ENCODE results near the gene SDHC.

SDHC gene

DNA sequence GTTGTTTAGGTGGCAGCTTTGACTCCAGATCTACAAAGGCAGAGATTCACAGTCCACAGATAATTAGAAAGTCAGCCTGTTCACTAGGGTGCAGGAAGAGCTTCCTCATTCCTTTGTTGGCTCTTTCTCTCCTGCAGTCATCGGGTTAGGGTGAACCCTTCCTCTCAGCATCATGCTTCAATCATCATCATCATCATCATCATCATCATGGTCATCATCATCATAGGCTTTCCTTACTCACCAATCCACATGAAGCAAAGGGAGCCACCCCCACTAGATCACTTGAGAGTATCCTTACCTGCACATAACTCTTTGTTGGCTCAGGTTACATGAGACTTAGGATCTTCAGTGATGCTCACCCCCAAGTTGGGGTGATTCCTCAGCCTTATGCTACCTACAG is 23.4 kb upstream of the SDHC start:
- no peaks in the 10 kb centered on the region for H3K9me3 ChIP-seq (ENCODE audit: control insufficient read depth, low read length)
- H3K27ac ChIP-seq (ENCODE audit: low read depth, low read length, severe bottlenecking): no peak overlapping the region
- no peaks in the 10 kb centered on the region for H3K36me3 ChIP-seq (ENCODE audit: control insufficient read depth, insufficient read depth, low read length)
- no peaks in the 10 kb centered on the region for H3K4me1 ChIP-seq (ENCODE audit: control insufficient read depth, insufficient read depth, low read length, poor library complexity, severe bottlenecking)
- 75 to 89% methylated on average over 1 of the region's 1 CpG for WGBS, 2 experiments (ENCODE audit: insufficient coverage in 2 of 2)
- H3K4me3 ChIP-seq (ENCODE audit: extremely low read depth, insufficient read depth, low read length, poor library complexity, severe bottlenecking): no peak overlapping the region

DNA sequence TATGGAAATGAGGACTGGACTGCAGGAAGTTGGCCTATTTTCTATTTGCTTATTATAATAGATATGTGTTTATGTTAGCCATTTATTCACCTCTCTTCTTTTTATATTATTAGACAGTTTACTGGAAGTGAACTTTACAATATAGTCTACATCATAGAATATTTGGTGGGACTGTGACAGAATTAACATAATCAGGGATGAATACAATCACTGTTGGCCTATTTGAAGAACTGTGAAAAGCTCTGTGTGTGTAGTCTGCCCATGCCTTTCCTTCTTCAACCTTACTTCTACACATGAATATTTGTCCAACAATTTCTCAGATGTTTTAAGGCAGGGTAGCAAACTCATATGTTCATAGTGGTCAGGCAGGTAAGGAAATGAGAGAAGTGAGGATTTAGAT is 16.8 kb upstream of the SDHC start:
- Histone ChIP-seq H3K36me3 (ENCODE audit: control insufficient read depth, insufficient read depth, low read length) (no peaks in the 10 kb centered on the region), H3K27ac (ENCODE audit: low read depth, low read length, severe bottlenecking) (no peak overlapping the region), H3K9me3 (ENCODE audit: control insufficient read depth, low read length) (no peaks in the 10 kb centered on the region), H3K4me1 (ENCODE audit: control insufficient read depth, insufficient read depth, low read length, poor library complexity, severe bottlenecking) (no peaks in the 10 kb centered on the region), H3K4me3 (ENCODE audit: extremely low read depth, insufficient read depth, low read length, poor library complexity, severe bottlenecking) (no peak overlapping the region)

DNA sequence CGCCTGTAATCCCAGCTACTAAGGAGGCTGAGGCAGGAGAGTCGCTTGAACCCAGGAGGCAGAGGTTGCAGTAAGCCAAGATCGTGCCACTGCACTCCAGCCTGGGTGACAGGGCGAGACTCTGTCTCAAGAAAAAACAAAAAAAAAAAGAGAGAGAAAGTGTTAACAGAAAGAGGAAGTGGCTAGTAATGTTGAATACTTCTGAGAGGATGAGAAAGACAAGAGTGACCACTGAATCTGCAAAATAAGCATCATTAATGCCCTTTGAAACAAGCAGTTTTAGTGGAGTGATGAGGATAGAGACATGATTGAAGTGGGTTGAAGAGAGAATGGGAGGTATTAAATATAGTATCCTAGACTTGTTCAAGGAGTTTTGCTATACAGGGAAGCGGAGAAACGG is 16.1 kb upstream of the SDHC start:
- 96% methylated on average over 6 of the region's 6 CpGs for WGBS, 2 experiments (ENCODE audit: insufficient coverage in 2 of 2)
- Histone ChIP-seq H3K27ac (ENCODE audit: low read depth, low read length, severe bottlenecking) (no peak overlapping the region), H3K36me3 (ENCODE audit: control insufficient read depth, insufficient read depth, low read length) (no peaks in the 10 kb centered on the region), H3K4me1 (ENCODE audit: control insufficient read depth, insufficient read depth, low read length, poor library complexity, severe bottlenecking) (no peaks in the 10 kb centered on the region), H3K4me3 (ENCODE audit: extremely low read depth, insufficient read depth, low read length, poor library complexity, severe bottlenecking) (no peak overlapping the region), H3K9me3 (ENCODE audit: control insufficient read depth, low read length) (no peaks in the 10 kb centered on the region)

- H3K4me1 ChIP-seq (ENCODE audit: control insufficient read depth, insufficient read depth, low read length, poor library complexity, severe bottlenecking): no peaks in the 10 kb centered on the region
- WGBS, 2 experiments (ENCODE audit: insufficient coverage in 2 of 2): 77 to 78% methylated on average over 6 to 9 of the region's 9 CpGs
Observed at GRCh38 chr1:161299347-161299746, 14.8 kb upstream of the SDHC start.

DNA sequence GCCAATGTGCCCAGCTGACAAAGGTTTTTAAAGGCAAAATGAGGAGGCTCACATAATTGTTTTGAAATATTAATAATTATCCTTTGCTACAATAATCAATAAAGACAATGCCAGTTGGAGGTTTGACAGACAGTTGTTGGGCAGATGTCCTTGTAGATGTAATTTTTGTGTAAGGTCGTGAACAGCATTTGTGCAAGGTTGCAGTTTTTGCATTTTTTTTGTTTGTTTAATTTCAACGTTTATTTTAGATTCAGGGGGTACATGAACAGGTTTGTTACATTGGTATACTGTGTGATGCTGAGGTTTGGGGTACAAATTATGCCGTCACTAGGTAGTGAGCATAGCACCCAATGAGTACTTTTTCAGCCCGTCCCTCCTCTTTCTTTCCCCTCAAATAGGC is 13.7 kb upstream of the SDHC start:
- 84 to 100% methylated on average over 1 to 2 of the region's 4 CpGs for WGBS, 2 experiments (ENCODE audit: insufficient coverage in 2 of 2)

More at GRCh38 chr1:161299347-161299746, 14.8 kb upstream of the SDHC start:
- Histone ChIP-seq H3K9me3 (ENCODE audit: control insufficient read depth, low read length) (no peaks in the 10 kb centered on the region), H3K36me3 (ENCODE audit: control insufficient read depth, insufficient read depth, low read length) (no peaks in the 10 kb centered on the region), H3K27ac (ENCODE audit: low read depth, low read length, severe bottlenecking) (no peak overlapping the region), H3K4me3 (ENCODE audit: extremely low read depth, insufficient read depth, low read length, poor library complexity, severe bottlenecking) (no peak overlapping the region)

GRCh38 chr1:161304927-161305866 is 9.0 kb upstream of the SDHC start:
- Histone ChIP-seq H3K4me1 (ENCODE audit: control insufficient read depth, insufficient read depth, low read length, poor library complexity, severe bottlenecking) (peaks cover 6% of the 10 kb centered on the region), H3K4me3 (ENCODE audit: extremely low read depth, insufficient read depth, low read length, poor library complexity, severe bottlenecking) (peak overlapping the region; percentile 58), H3K27ac (ENCODE audit: low read depth, low read length, severe bottlenecking) (no peak overlapping the region), H3K9me3 (ENCODE audit: control insufficient read depth, low read length) (no peaks in the 10 kb centered on the region), H3K36me3 (ENCODE audit: control insufficient read depth, insufficient read depth, low read length) (no peaks in the 10 kb centered on the region)
- WGBS, 2 experiments (ENCODE audit: insufficient coverage in 2 of 2): 11 to 17% methylated on average over 10 to 11 of the region's 17 CpGs

More for the DNA sequence above, 13.7 kb upstream of the SDHC start:
- no peaks in the 10 kb centered on the region for H3K9me3 ChIP-seq (ENCODE audit: control insufficient read depth, low read length)
- no peak overlapping the region for H3K4me3 ChIP-seq (ENCODE audit: extremely low read depth, insufficient read depth, low read length, poor library complexity, severe bottlenecking)
- no peak overlapping the region for H3K27ac ChIP-seq (ENCODE audit: low read depth, low read length, severe bottlenecking)
- H3K36me3 ChIP-seq (ENCODE audit: control insufficient read depth, insufficient read depth, low read length): no peaks in the 10 kb centered on the region
- H3K4me1 ChIP-seq (ENCODE audit: control insufficient read depth, insufficient read depth, low read length, poor library complexity, severe bottlenecking): peaks cover 6% of the 10 kb centered on the region

DNA sequence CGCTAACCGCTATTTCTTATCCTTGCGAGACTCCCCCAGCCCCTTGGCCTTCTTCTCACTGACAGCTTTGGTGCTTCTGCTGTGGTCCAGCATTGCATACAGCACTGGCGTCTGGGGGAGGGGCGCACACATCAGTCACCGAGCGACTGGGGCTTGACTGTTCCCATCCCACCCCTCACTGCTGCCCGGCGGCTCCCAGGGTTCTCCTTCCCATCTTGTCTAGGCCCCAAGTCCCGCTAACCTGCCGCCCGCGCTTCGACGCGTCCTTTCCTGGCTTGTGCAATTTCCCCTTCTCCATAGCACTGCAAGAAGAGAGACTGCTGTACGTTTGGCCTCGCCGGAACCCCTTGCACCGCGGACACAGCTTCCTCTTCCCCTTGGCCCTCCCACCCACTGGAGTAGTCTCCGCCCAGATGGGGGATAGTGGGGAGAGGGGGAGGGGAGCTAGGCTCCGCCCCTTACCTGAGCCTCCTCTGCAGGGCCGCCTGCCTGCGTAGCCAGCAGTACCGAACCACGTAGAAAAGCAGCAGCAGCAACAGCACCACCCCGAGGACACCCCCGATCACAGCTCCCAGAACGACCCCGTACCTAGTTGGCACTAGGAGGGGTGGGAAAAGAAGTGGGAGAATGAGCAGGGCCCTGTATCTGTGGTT is 8.2 kb upstream of the SDHC start:
- 2 to 5% methylated on average over 5 to 16 of the region's 31 CpGs for WGBS, 2 experiments (ENCODE audit: insufficient coverage in 2 of 2)
- no peak overlapping the region for H3K27ac ChIP-seq (ENCODE audit: low read depth, low read length, severe bottlenecking)

GRCh38 chr1:161307230-161307768 is 6.9 kb upstream of the SDHC start:
- WGBS, 2 experiments (ENCODE audit: insufficient coverage in 2 of 2): 94 to 100% methylated on average over 6 to 7 of the region's 7 CpGs
- Histone ChIP-seq H3K9me3 (ENCODE audit: control insufficient read depth, low read length) (no peaks in the 10 kb centered on the region), H3K36me3 (ENCODE audit: control insufficient read depth, insufficient read depth, low read length) (no peaks in the 10 kb centered on the region), H3K4me1 (ENCODE audit: control insufficient read depth, insufficient read depth, low read length, poor library complexity, severe bottlenecking) (peaks cover 6% of the 10 kb centered on the region), H3K27ac (ENCODE audit: low read depth, low read length, severe bottlenecking) (peak overlapping the region; percentile 36), H3K4me3 (ENCODE audit: extremely low read depth, insufficient read depth, low read length, poor library complexity, severe bottlenecking) (no peak overlapping the region)

More for the DNA sequence above, 8.2 kb upstream of the SDHC start:
- Histone ChIP-seq H3K36me3 (ENCODE audit: control insufficient read depth, insufficient read depth, low read length) (no peaks in the 10 kb centered on the region), H3K9me3 (ENCODE audit: control insufficient read depth, low read length) (no peaks in the 10 kb centered on the region), H3K4me3 (ENCODE audit: extremely low read depth, insufficient read depth, low read length, poor library complexity, severe bottlenecking) (peak overlapping the region; percentile 58), H3K4me1 (ENCODE audit: control insufficient read depth, insufficient read depth, low read length, poor library complexity, severe bottlenecking) (peaks cover 6% of the 10 kb centered on the region)

DNA sequence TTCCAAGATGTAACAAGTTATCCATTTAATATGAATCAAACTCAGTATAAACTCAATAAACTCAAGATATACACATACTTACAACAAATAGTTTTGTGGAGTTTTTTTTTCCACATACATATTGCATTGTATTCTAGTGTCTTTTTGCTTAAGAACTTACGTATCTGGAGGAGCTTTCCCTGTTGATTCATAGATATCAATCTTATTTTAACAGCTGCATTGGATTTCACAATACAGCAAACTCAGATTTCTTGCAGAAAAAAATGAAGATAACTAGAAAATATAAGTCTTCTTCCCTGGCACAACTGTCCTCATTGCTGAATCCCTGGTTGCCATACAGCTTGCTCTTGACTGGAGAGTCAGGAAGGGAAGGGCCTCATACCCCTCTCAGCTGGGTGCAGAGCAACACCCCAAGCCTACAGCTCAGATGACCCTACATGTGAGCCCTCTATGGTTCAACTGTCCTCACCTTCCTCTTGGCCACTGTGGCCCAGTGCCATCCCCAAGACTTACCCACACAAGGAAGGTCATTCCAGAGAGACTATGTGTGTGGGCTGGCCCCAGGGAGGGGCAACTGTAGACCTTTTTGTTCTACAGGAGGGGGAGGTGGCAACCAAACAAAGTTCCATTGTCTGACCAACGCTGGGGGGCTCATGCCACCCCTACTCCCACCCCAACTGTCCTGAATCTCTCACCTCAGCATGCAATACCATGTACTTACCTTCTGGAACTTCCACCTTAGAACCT is 6.1 kb upstream of the SDHC start:
- H3K4me3 ChIP-seq (ENCODE audit: extremely low read depth, insufficient read depth, low read length, poor library complexity, severe bottlenecking): no peak overlapping the region
- H3K9me3 ChIP-seq (ENCODE audit: control insufficient read depth, low read length): no peaks in the 10 kb centered on the region
- no peaks in the 10 kb centered on the region for H3K36me3 ChIP-seq (ENCODE audit: control insufficient read depth, insufficient read depth, low read length)
- no peak overlapping the region for H3K27ac ChIP-seq (ENCODE audit: low read depth, low read length, severe bottlenecking)
- H3K4me1 ChIP-seq (ENCODE audit: control insufficient read depth, insufficient read depth, low read length, poor library complexity, severe bottlenecking): peaks cover 6% of the 10 kb centered on the region
- WGBS, 2 experiments (ENCODE audit: insufficient coverage in 2 of 2): no CpG with 5 or more reads among the region's 2 CpGs

DNA sequence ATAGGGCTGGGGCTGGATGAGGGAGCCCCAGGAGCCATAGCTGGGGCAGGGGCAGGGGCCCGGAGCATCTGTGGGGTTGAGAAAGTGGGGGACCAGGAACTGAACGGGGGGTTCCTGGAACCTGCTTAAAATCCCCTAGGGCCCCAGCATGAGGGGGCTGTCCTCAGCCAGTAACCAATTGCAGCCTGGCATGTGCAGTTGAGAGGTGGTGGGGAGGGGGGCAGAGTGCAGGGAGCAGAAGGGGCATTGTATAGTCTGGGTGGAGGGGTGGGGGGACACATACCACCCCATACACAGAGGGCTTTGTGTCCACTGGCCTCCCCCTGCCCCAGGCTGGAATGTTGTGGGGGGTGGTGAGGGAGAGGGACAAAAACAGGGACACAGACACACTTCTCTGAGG is 4.3 kb upstream of the SDHC start, which contains the start of gene MPZ:
Gene MPZ (minus strand): TSS at position 101 of the 400 bp plus-strand sequence. CDS start 63 bp downstream, at position 38.
- peaks cover 6% of the 10 kb centered on the region for H3K4me1 ChIP-seq (ENCODE audit: control insufficient read depth, insufficient read depth, low read length, poor library complexity, severe bottlenecking)
- H3K9me3 ChIP-seq (ENCODE audit: control insufficient read depth, low read length): no peaks in the 10 kb centered on the region
- no peaks in the 10 kb centered on the region for H3K36me3 ChIP-seq (ENCODE audit: control insufficient read depth, insufficient read depth, low read length)
- WGBS, 2 experiments (ENCODE audit: insufficient coverage in 2 of 2): 56% methylated on average over 2 of the region's 2 CpGs; no CpG with 5 or more reads in 1 of the 2 experiments
- H3K27ac ChIP-seq (ENCODE audit: low read depth, low read length, severe bottlenecking): peak within 1 kb of the TSS; percentile 5
- no peak within 1 kb of the TSS for H3K4me3 ChIP-seq (ENCODE audit: extremely low read depth, insufficient read depth, low read length, poor library complexity, severe bottlenecking)

Measured in mesodermal cell (in vitro differentiated cells).